IMR-90 (cell line): ENCODE results near the gene POU2AF1. TPM values are rescaled to one million over a fixed set of nuclear protein-coding genes. Genes with fewer than 3 reads are reported as not detected.

Experiments used
- ATAC-seq: fragments of 200-7000 bp; cut with Tn5 transposase; 2 replicates; pipeline ENCODE4 v1.9.1; 2020; ENCODE audit warnings: low read depth, mild to moderate bottlenecking, moderate library complexity
- BruUV-seq: library from RNA; stranded (reverse); fragments of 400-500 nt; replicated peaks from 2 replicates; lab custom pipeline; 2021; lab: Mats Ljungman, UMichigan
- CTCF ChIA-PET: fragments of 300-600 bp; formaldehyde crosslinking; extraction: SDS; loops from one replicate; lab custom pipeline; 2021; ENCODE audit warnings: antibody characterized with exemption; lab: Yijun Ruan, JAX
- POLR2A ChIA-PET: fragments of 300-600 bp; sonication (Branson Sonifier 250); formaldehyde crosslinking; loops from one replicate; lab custom pipeline; 2022; ENCODE audit warnings: antibody characterized with exemption; ENCODE audit not compliant: unreplicated experiment; lab: Charles Lee
- DNase-seq: peaks from one replicate; pipeline ENCODE4 v3.0.0; 2013
- H2AFZ ChIP-seq: replicated peaks from 2 replicates; pipeline ENCODE3; 2013; ENCODE audit warnings: low read length, mild to moderate bottlenecking; ENCODE audit not compliant: poor library complexity
- H2AK5ac ChIP-seq: 2 replicates; pipeline ENCODE4 v1.6.1; 2013; ENCODE audit warnings: low read depth, low read length, inconsistent platforms
- H2AK9ac ChIP-seq: replicated peaks from 2 replicates; pipeline ENCODE3; 2013; ENCODE audit warnings: mild to moderate bottlenecking, low read depth, low read length, moderate library complexity; ENCODE audit not compliant: poor library complexity
- H2BK120ac ChIP-seq: 2 replicates; pipeline ENCODE4 v1.6.1; 2013; ENCODE audit warnings: low read depth, low read length, inconsistent platforms
- H2BK15ac ChIP-seq: 3 replicates; pipeline ENCODE4 v1.6.1; 2013; ENCODE audit warnings: low read depth, low read length, inconsistent platforms
- H2BK20ac ChIP-seq: 2 replicates; pipeline ENCODE4 v1.6.1; 2013; ENCODE audit warnings: low read depth, mild to moderate bottlenecking, inconsistent platforms, low read length, moderate library complexity
- H2BK5ac ChIP-seq: 2 replicates; pipeline ENCODE4 v1.6.1; 2013; ENCODE audit warnings: mild to moderate bottlenecking, low read depth, low read length, inconsistent platforms; ENCODE audit not compliant: poor library complexity, severe bottlenecking
- H3K14ac ChIP-seq: replicated peaks from 2 replicates; pipeline ENCODE4 v1.6.1; 2013; ENCODE audit warnings: low read depth, low read length, inconsistent platforms
- H3K18ac ChIP-seq: 2 replicates; pipeline ENCODE4 v1.6.1; 2013; ENCODE audit warnings: low read depth, low read length, control low read depth
- H3K23ac ChIP-seq: 2 replicates; pipeline ENCODE4 v1.6.1; 2013; ENCODE audit warnings: low read depth, low read length, inconsistent platforms
- H3K27ac ChIP-seq: 2 replicates; pipeline ENCODE4 v1.5.1; 2013; ENCODE audit warnings: mild to moderate bottlenecking, control low read depth, low read length; ENCODE audit not compliant: insufficient read depth
- H3K27me3 ChIP-seq: 2 replicates; pipeline ENCODE4 v1.6.1; 2013; ENCODE audit warnings: low read length; ENCODE audit not compliant: control insufficient read depth, insufficient read depth
- H3K36me3 ChIP-seq: 2 replicates; pipeline ENCODE4 v1.6.1; 2013; ENCODE audit warnings: low read length, mixed read lengths; ENCODE audit not compliant: control insufficient read depth, insufficient read depth
- H3K4ac ChIP-seq: 2 replicates; pipeline ENCODE4 v1.6.1; 2013; ENCODE audit warnings: low read depth, low read length, inconsistent platforms
- H3K4me1 ChIP-seq: 2 replicates; pipeline ENCODE4 v1.6.1; 2013; ENCODE audit warnings: low read length, mixed read lengths; ENCODE audit not compliant: control insufficient read depth, insufficient read depth
- H3K4me2 ChIP-seq: 2 replicates; pipeline ENCODE4 v1.6.1; 2013; ENCODE audit warnings: low read depth, mild to moderate bottlenecking, control low read depth, low read length, moderate library complexity
- H3K4me3 ChIP-seq: 2 replicates; pipeline ENCODE4 v1.5.1; 2013; ENCODE audit warnings: low read depth, mild to moderate bottlenecking, control low read depth, low read length, moderate library complexity; ENCODE audit not compliant: insufficient read depth
- H3K56ac ChIP-seq: 2 replicates; pipeline ENCODE4 v1.6.1; 2013; ENCODE audit warnings: low read length, inconsistent platforms; ENCODE audit not compliant: insufficient read depth; ENCODE audit errors: extremely low read depth
- H3K79me1 ChIP-seq, 2 experiments: 2 replicates each; pipeline ENCODE4 v1.6.1; 2013; ENCODE audit warnings: low read length in 2 of 2, inconsistent platforms in 1 of 2, low read depth in 1 of 2
- H3K9ac ChIP-seq: 2 replicates; pipeline ENCODE4 v1.6.1; 2013; ENCODE audit warnings: low read depth, low read length, control low read depth
- H3K9me1 ChIP-seq: 2 replicates; pipeline ENCODE4 v1.6.1; 2013; ENCODE audit warnings: low read length, inconsistent platforms; ENCODE audit not compliant: insufficient read depth
- H3K9me3 ChIP-seq: 2 replicates; pipeline ENCODE4 v1.6.1; 2013; ENCODE audit warnings: low read length; ENCODE audit not compliant: control insufficient read depth, insufficient read depth
- H4K20me1 ChIP-seq: 2 replicates; pipeline ENCODE4 v1.6.1; 2013; ENCODE audit warnings: low read length, inconsistent platforms; ENCODE audit not compliant: insufficient read depth
- H4K5ac ChIP-seq: 2 replicates; pipeline ENCODE4 v1.6.1; 2013; ENCODE audit warnings: mild to moderate bottlenecking, low read depth, low read length, control low read depth
- H4K8ac ChIP-seq, 2 experiments: 2 replicates each; pipeline ENCODE4 v1.6.1; 2013; ENCODE audit warnings: low read depth in 2 of 2, low read length in 2 of 2, control low read depth in 1 of 2, inconsistent platforms in 1 of 2
- H4K91ac ChIP-seq: 2 replicates; pipeline ENCODE4 v1.6.1; 2013; ENCODE audit warnings: low read depth, low read length, inconsistent platforms; ENCODE audit not compliant: insufficient read depth
- BHLHE40 ChIP-seq: fragments of 150-350 bp; IDR thresholded peaks from 2 replicates; pipeline ENCODE4 v1.6.1; 2016; ENCODE audit warnings: mild to moderate bottlenecking, low read depth, low read length
- FOS ChIP-seq: fragments of 150-350 bp; IDR thresholded peaks from 2 replicates; pipeline ENCODE4 v1.6.1; 2016; ENCODE audit warnings: low read depth, low read length
- MAFK ChIP-seq: IDR thresholded peaks from 2 replicates; pipeline ENCODE4 v1.6.1; 2012; ENCODE audit warnings: low read depth, low read length, improper control_type of control experiment
- MAZ ChIP-seq: IDR thresholded peaks from 2 replicates; pipeline ENCODE4 v1.6.1; 2012; ENCODE audit warnings: low read depth, mild to moderate bottlenecking, low read length, improper control_type of control experiment, moderate library complexity, borderline replicate concordance
- POLR2A ChIP-seq: IDR thresholded peaks from 2 replicates; pipeline ENCODE4 v1.6.1; 2012; ENCODE audit warnings: mild to moderate bottlenecking, low read depth, low read length
- RAD21 ChIP-seq: IDR thresholded peaks from 2 replicates; pipeline ENCODE4 v1.6.1; 2012; ENCODE audit warnings: low read length, improper control_type of control experiment
- RCOR1 ChIP-seq: IDR thresholded peaks from 2 replicates; pipeline ENCODE4 v1.6.1; 2012; ENCODE audit warnings: mild to moderate bottlenecking, low read length, improper control_type of control experiment; ENCODE audit not compliant: insufficient replicate concordance
- RFX5 ChIP-seq: IDR thresholded peaks from 2 replicates; pipeline ENCODE4 v1.8.0; 2012; ENCODE audit warnings: low read depth, mild to moderate bottlenecking, low read length, moderate library complexity
- SMC3 ChIP-seq: fragments of 150-350 bp; IDR thresholded peaks from 2 replicates; pipeline ENCODE4 v1.6.1; 2016; ENCODE audit warnings: low read depth, mild to moderate bottlenecking, antibody characterized with exemption, low read length, moderate library complexity
- WGBS, 2 experiments: methylation state at CpG; one replicate each; pipeline versions ENCODE4 v1.1.5 to v1.1.7; 2013; ENCODE audit warnings: missing lambda C conversion rate in 2 of 2; ENCODE audit not compliant: insufficient read length in 1 of 2; ENCODE audit errors: extremely low coverage in 2 of 2; 5-methylcytosine and 5-hydroxymethylcytosine counted together
- dilution Hi-C: fragments of 300-500 bp; cut with HindIII; formaldehyde crosslinking; loops from one replicate; pipeline ENCODE4 v1.14.3; 2018; ENCODE audit warnings: low sequenced_read_pairs; ENCODE audit not compliant: unreplicated experiment
- in situ Hi-C: fragments of 300-500 bp; cut with MboI; formaldehyde crosslinking; loops from 3 replicates; pipeline ENCODE4 v1.14.3; 2019; ENCODE audit warnings: low sequenced_read_pairs, inconsistent platforms, mixed read lengths
- intact Hi-C: fragments of 100-400 bp; cut with micrococcal nuclease; formaldehyde crosslinking; loops from 2 replicates; pipeline ENCODE4 v1.10.0; 2022
- polyA plus RNA-seq, 3 experiments: library from polyadenylated mRNA; depleted of rRNA; stranded (reverse); fragments of >200 nt; gene quantifications; 2 replicates each; pipeline ENCODE4 v1.2.3, GENCODE V29; 2012; ENCODE audit warnings: low replicate concordance in 1 of 3
- total RNA-seq: library from RNA; depleted of rRNA; stranded (reverse); fragments of >200 nt; gene quantifications from 2 replicates; pipeline ENCODE4 v1.2.3, GENCODE V29; 2012
- TF ChIP-seq, protein P1 (sequence below): fragments of 150-350 bp; IDR thresholded peaks from 2 replicates; pipeline ENCODE4 v1.6.1; 2016; ENCODE audit warnings: low read depth, mild to moderate bottlenecking, low read length, moderate library complexity, borderline replicate concordance
- TF ChIP-seq, protein P2 (sequence below): fragments of 150-350 bp; IDR thresholded peaks from 2 replicates; pipeline ENCODE4 v1.6.1; 2017; ENCODE audit warnings: mild to moderate bottlenecking, antibody characterized with exemption, low read length, low read depth
- TF ChIP-seq, protein P3 (sequence below): conservative IDR thresholded peaks from 2 replicates; pipeline ENCODE4 v1.5.1; 2012; ENCODE audit warnings: mild to moderate bottlenecking, low read depth, low read length, improper control_type of control experiment

Gene POU2AF1
- total and polyA plus RNA-seq, 2 of the 4 experiments (the other 2 are of a cell fraction) = not detected

DNA sequence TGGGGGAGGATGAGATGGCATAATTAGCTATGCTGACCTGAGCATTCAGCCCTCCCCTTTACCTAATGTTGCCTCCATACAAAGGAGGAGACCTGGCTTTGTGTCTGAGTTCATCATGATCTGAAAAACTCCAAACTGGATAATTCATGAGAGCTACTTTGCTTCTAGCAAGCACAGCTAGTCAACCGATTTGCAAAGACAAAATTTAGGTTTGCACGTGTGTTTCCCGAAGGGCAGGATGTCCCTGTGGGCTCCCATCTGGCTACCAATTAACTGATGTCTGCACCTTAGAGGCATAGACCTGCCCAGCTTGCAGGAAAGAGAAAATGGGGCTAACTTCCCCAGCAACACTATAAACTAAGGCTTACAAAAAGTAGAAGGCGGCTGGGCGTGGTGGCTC, 42.2 kb upstream of the POU2AF1 start:
- CTCF ChIA-PET = interaction anchor here (0.6 kb wide), 1 partner anchor 118 kb away, joined by 3 read pairs; no protein-coding TSS in a partner anchor
- H2BK5ac ChIP-seq = no peak overlapping the region
- 80% methylated on average over 1 of the region's 5 CpGs; no CpG with 5 or more reads in 1 of the 2 experiments for WGBS, 2 experiments

More for the DNA sequence above, 42.2 kb upstream of the POU2AF1 start:
- no peak overlapping the region for H4K5ac ChIP-seq
- H3K36me3 ChIP-seq = no peaks in the 10 kb centered on the region
- no peak overlapping the region for H3K4ac ChIP-seq
- H2AK9ac ChIP-seq = no peak overlapping the region
- H4K20me1 ChIP-seq = peaks cover 5% of the 10 kb centered on the region
- no peak overlapping the region for H3K23ac ChIP-seq
- H3K9ac ChIP-seq = no peak overlapping the region
- H3K56ac ChIP-seq = no peak overlapping the region
- H3K79me1 ChIP-seq = no peaks in the 10 kb centered on the region
- ATAC-seq (no peak), DNase-seq (no peak)
- no peak overlapping the region for H2AFZ ChIP-seq
- no peak overlapping the region for H3K4me2 ChIP-seq
- H3K14ac ChIP-seq = no peak overlapping the region
- H2BK120ac ChIP-seq = no peak overlapping the region
- no peak overlapping the region for H2AK5ac ChIP-seq
- H2BK20ac ChIP-seq = no peak overlapping the region
- no peak overlapping the region for H4K91ac ChIP-seq
- peaks cover 6% of the 10 kb centered on the region; the same call in 1 of the 2 replicates for H3K9me1 ChIP-seq
- intact Hi-C loops = no loop called here
- H3K9me3 ChIP-seq = no peaks in the 10 kb centered on the region
- H3K4me3 ChIP-seq = no peak overlapping the region
- H3K27ac ChIP-seq = no peak overlapping the region
- H3K18ac ChIP-seq = no peak overlapping the region
- dilution Hi-C loops = no loop called here
- no TSS peak for BruUV-seq
- peaks cover 12% of the 10 kb centered on the region for H3K27me3 ChIP-seq
- no peak overlapping the region for H2BK15ac ChIP-seq
- H3K4me1 ChIP-seq = peaks cover 9% of the 10 kb centered on the region
- POLR2A ChIA-PET = no interaction called here
- TF ChIP-seq SMC3 (no peak), RAD21 (no peak), RCOR1 (no peak), MAZ (no peak), POLR2A (no peak), MAFK (no peak), RFX5 (no peak), FOS (no peak), BHLHE40 (no peak)
- TF ChIP-seq, protein P1, sequence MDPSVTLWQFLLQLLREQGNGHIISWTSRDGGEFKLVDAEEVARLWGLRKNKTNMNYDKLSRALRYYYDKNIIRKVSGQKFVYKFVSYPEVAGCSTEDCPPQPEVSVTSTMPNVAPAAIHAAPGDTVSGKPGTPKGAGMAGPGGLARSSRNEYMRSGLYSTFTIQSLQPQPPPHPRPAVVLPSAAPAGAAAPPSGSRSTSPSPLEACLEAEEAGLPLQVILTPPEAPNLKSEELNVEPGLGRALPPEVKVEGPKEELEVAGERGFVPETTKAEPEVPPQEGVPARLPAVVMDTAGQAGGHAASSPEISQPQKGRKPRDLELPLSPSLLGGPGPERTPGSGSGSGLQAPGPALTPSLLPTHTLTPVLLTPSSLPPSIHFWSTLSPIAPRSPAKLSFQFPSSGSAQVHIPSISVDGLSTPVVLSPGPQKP = no peak
- TF ChIP-seq, protein P2, sequence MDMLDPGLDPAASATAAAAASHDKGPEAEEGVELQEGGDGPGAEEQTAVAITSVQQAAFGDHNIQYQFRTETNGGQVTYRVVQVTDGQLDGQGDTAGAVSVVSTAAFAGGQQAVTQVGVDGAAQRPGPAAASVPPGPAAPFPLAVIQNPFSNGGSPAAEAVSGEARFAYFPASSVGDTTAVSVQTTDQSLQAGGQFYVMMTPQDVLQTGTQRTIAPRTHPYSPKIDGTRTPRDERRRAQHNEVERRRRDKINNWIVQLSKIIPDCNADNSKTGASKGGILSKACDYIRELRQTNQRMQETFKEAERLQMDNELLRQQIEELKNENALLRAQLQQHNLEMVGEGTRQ = no peak
- TF ChIP-seq, protein P3, sequence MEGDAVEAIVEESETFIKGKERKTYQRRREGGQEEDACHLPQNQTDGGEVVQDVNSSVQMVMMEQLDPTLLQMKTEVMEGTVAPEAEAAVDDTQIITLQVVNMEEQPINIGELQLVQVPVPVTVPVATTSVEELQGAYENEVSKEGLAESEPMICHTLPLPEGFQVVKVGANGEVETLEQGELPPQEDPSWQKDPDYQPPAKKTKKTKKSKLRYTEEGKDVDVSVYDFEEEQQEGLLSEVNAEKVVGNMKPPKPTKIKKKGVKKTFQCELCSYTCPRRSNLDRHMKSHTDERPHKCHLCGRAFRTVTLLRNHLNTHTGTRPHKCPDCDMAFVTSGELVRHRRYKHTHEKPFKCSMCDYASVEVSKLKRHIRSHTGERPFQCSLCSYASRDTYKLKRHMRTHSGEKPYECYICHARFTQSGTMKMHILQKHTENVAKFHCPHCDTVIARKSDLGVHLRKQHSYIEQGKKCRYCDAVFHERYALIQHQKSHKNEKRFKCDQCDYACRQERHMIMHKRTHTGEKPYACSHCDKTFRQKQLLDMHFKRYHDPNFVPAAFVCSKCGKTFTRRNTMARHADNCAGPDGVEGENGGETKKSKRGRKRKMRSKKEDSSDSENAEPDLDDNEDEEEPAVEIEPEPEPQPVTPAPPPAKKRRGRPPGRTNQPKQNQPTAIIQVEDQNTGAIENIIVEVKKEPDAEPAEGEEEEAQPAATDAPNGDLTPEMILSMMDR = no peak
- in situ Hi-C loops = no loop called here
- H4K8ac ChIP-seq = no peak overlapping the region
